ENCODE data around the gene FXYD6.

DNA sequence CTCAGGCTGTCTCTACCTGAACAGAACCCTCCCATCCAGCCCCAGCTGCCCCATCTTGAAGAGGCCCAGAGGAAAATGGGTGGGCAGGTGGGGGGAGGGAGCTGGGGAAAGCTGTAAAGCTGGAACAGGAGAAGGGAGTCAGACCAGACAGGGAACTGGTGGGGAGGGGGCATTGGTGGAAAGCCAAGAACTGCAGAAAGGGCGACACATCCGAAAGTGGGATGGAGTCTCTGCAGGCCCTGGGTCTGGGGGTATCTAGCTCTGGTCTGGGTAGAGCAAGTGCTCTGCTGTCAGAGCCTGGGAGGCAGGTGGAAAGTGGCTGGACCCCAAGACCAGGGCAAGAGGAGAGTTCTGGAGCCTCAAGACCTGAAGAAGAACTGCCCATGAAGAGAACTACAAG is 45.0 kb upstream of the FXYD6 start:
- TF ChIP-seq, protein P1, sequence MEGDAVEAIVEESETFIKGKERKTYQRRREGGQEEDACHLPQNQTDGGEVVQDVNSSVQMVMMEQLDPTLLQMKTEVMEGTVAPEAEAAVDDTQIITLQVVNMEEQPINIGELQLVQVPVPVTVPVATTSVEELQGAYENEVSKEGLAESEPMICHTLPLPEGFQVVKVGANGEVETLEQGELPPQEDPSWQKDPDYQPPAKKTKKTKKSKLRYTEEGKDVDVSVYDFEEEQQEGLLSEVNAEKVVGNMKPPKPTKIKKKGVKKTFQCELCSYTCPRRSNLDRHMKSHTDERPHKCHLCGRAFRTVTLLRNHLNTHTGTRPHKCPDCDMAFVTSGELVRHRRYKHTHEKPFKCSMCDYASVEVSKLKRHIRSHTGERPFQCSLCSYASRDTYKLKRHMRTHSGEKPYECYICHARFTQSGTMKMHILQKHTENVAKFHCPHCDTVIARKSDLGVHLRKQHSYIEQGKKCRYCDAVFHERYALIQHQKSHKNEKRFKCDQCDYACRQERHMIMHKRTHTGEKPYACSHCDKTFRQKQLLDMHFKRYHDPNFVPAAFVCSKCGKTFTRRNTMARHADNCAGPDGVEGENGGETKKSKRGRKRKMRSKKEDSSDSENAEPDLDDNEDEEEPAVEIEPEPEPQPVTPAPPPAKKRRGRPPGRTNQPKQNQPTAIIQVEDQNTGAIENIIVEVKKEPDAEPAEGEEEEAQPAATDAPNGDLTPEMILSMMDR (IDR thresholded peaks at IDR 0.05) = no peak
- no peak for TF ChIP-seq POLR2A (IDR thresholded peaks at IDR 0.05)

Data from stomach (tissue), 4 donors.